Peyer's patch (tissue), 4 donors: ENCODE results near the gene RNASE7.

ENCODE experiments used
- CTCF ChIP-seq, 6 experiments: fragments of 450-650 bp in 4 of 6; fragments of 200-600 bp in 2 of 6; sonication (generic) in 1 of 6; IDR thresholded peaks; one replicate each; pipeline ENCODE4 v1.5.1; 2017 to 2019; ENCODE audit warnings: antibody characterized with exemption in 6 of 6, mild to moderate bottlenecking in 3 of 6, moderate library complexity in 1 of 6
- POLR2A ChIP-seq, 2 donors: fragments of 450-650 bp; IDR thresholded peaks; one replicate each; pipeline ENCODE4 v1.5.1; 2017; ENCODE audit warnings: antibody characterized with exemption in 2 of 2, mild to moderate bottlenecking in 2 of 2, moderate library complexity in 2 of 2

- TF ChIP-seq POLR2A (IDR thresholded peaks at IDR 0.05) (no peak), CTCF (IDR thresholded peaks at IDR 0.05) (peak in 1 of 6 experiments; percentile 9)
Measured at GRCh38 chr14:21071225-21072030, 29.3 kb downstream of the RNASE7 start.
